Measurements from ENCODE around the gene TBL1XR1.

The TBL1XR1 gene

GRCh38 chr3:176971613-176972174 lies 225.6 kb downstream of the TBL1XR1 start:
- TF ChIP-seq CTCF (IDR thresholded peaks at IDR 0.05; ENCODE audit: low read length, missing control alignments), result no peak
- DNase-seq (ENCODE audit: low read depth), result no peak
- H3K4me3 ChIP-seq (replicated peaks; ENCODE audit: low read depth, low read length), result no peak overlapping the region

- DNase-seq (ENCODE audit: low read depth), result no peak
- TF ChIP-seq CTCF (IDR thresholded peaks at IDR 0.05; ENCODE audit: low read length, missing control alignments), result no peak
- H3K4me3 ChIP-seq (replicated peaks; ENCODE audit: low read depth, low read length), result no peak overlapping the region
Measured at GRCh38 chr3:176970770-176971169, 226.5 kb downstream of the TBL1XR1 start.

DNA sequence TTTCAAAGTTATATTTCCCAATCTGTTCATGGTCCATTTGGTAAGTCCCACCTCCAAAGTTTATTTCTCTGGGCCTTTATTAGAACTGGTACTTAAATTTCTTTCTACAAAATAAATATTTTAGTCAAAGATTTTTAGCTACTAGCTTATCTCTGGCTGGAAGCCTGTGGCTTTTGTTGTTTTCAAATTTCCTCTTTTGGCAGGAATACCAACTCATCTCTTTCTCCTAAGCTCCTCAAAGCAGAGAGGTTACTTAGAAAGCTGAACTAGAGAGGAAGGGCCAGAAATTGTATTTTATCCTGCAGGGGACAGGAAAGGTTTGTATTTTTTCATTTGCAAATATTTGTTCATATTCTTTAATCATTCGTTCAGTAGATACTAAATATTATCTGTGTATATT lies 227.8 kb downstream of the TBL1XR1 start:
- TF ChIP-seq CTCF (IDR thresholded peaks at IDR 0.05; ENCODE audit: low read length, missing control alignments), result no peak
- DNase-seq (ENCODE audit: low read depth), result no peak
- no peak overlapping the region for H3K4me3 ChIP-seq (replicated peaks; ENCODE audit: low read depth, low read length)

Measured in fibroblast of pulmonary artery (primary cell).